Measurements from ENCODE around the gene KCNH6.

DNA sequence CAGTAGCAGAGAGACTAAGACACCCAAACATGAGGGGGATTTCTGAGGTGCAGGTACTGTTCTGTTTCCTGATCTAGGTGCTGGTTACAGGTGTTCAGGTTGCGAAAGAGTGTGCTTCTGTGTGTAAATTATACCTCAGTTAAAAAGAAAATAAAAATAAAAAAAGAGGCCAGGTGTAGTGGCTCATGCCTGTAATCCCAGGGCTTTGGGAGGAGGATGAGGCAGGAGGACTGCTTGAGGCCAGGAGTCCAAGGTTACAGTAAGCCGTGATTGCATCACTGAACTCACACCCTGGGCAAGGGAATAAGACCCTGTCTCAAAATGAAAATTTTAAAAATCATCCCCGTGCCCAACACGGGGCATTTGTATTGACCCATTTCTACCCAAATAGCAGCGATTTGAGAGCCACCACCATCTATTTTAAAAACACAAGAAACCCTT lies 23.9 kb downstream of the KCNH6 start:
- TF ChIP-seq, protein P1, sequence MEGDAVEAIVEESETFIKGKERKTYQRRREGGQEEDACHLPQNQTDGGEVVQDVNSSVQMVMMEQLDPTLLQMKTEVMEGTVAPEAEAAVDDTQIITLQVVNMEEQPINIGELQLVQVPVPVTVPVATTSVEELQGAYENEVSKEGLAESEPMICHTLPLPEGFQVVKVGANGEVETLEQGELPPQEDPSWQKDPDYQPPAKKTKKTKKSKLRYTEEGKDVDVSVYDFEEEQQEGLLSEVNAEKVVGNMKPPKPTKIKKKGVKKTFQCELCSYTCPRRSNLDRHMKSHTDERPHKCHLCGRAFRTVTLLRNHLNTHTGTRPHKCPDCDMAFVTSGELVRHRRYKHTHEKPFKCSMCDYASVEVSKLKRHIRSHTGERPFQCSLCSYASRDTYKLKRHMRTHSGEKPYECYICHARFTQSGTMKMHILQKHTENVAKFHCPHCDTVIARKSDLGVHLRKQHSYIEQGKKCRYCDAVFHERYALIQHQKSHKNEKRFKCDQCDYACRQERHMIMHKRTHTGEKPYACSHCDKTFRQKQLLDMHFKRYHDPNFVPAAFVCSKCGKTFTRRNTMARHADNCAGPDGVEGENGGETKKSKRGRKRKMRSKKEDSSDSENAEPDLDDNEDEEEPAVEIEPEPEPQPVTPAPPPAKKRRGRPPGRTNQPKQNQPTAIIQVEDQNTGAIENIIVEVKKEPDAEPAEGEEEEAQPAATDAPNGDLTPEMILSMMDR (IDR thresholded peaks at IDR 0.05), result no peak
- no peak for TF ChIP-seq POLR2A (IDR thresholded peaks at IDR 0.05)
